Measurements from ENCODE around the gene DIP2B. TPM values are rescaled to one million over a fixed set of nuclear protein-coding genes. Genes with fewer than 3 reads are reported as not detected.
A peak's percentile ranks its signal among the peaks of the same experiment; 100 is the strongest.

The DIP2B gene
- total RNA-seq, 6 donors from 2014 or later, result 26.1 to 54.5 (median 29.4) TPM

DNA sequence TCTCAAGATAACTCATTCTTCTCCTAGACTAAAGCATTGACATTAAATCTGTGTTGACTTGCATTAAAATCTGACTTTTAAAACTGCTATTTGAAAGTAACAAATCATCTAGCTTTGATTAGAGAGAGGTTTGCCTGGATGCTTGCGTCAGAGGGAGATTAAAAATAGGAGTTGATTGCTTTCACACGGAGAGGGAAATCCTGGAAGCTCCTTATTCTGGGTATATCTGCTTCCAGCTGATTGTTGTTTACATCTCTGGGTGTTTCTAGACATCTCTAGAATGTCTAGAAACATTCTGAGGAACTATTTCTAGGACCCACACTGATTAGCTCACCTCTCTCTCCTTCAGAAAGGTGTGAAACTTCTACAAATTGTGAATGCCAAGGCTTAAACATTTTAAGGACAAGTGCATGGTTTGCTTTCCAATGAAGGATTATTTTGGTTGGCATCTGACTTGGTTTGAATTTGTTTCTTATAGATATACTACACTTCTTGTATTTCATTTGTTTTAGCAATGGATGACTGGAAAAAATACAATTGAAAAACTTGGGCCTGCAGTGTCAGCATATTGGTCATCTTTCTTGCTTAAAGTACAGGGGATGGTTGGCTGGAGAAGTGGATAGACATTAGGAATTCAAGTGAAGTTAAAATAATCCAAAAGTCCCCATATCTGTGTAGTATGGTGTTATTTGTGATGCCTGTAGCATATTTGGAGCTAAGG lies 2.1 kb downstream of the DIP2B start:
- ATAC-seq (ENCODE audit: low FRiP score in 2 of 2) (no peak), DNase-seq (no peak)
- peak overlapping the region in 2 of 4 donors; percentile 72 to 93 for H3K4me3 ChIP-seq
- no peaks in the 10 kb centered on the region for H3K36me3 ChIP-seq
- H3K27ac ChIP-seq, result peak overlapping the region in 1 of 4 donors; percentile 99
- H3K27me3 ChIP-seq, result no peaks in the 10 kb centered on the region
- no peak for TF ChIP-seq POLR2AphosphoS5 (IDR thresholded peaks at IDR 0.05)
- no peak for TF ChIP-seq EP300 (IDR thresholded peaks at IDR 0.05)
- no peak for TF ChIP-seq POLR2A (IDR thresholded peaks at IDR 0.05)
- no peak for TF ChIP-seq CTCF (IDR thresholded peaks at IDR 0.05)
- H3K4me1 ChIP-seq, result peaks cover 41 to 55% (median 48%) of the 10 kb centered on the region in 4 donors
- no peaks in the 10 kb centered on the region for H3K9me3 ChIP-seq
- WGBS, 2 donors, result 13 to 17% methylated on average over 2 of the region's 2 CpGs

DNA sequence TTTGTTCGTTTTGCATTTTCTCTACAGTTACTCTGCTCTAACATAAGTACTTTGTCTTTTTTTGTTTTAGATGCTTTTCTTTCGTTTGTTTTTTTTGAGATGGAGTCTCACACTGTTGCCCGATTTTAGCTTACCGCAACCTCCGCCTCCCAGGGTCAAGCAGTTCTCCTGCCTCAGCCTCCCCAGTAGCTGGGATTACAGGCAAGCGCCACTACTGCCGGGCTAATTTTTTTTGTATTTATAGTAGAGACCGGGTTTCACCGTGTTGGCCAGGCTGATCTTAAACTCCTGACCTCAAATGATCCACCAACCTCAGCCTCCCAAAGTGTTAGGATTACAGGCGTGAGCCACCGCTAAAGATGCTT lies 2.7 kb downstream of the DIP2B start:
- no peak overlapping the region for H3K4me3 ChIP-seq
- H3K27ac ChIP-seq, result no peak overlapping the region
- ATAC-seq (ENCODE audit: low FRiP score in 2 of 2), result no peak
- DNase-seq, result no peak
- H3K4me1 ChIP-seq, result peaks cover 41 to 55% (median 48%) of the 10 kb centered on the region in 4 donors
- WGBS, 2 donors, result 81 to 82% methylated on average over 11 of the region's 11 CpGs
- TF ChIP-seq POLR2A (IDR thresholded peaks at IDR 0.05) (no peak), POLR2AphosphoS5 (IDR thresholded peaks at IDR 0.05) (no peak), EP300 (IDR thresholded peaks at IDR 0.05) (no peak), CTCF (IDR thresholded peaks at IDR 0.05) (no peak)
- no peaks in the 10 kb centered on the region for H3K27me3 ChIP-seq
- no peaks in the 10 kb centered on the region for H3K36me3 ChIP-seq
- H3K9me3 ChIP-seq, result no peaks in the 10 kb centered on the region

DNA sequence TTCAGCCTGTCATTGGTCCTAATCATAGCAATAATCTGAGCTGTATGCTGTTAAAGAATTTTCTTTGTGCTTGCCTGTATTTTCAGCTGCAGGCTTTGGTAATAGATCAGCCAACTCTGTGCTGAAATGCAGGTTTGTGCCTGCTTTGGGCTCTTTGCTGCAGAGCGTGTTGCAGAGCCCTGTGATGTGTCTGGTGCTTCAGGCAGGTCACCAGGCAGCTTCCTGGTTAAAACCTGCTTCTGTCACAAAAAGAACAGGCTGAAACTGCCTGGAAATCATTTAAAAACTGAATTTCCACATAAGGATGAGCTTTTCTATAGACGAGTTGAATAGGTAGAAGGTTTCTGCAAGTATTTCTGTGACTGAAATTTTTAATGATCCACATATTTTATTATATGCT lies 3.1 kb downstream of the DIP2B start:
- Histone ChIP-seq H3K9me3 (no peaks in the 10 kb centered on the region), H3K27me3 (no peaks in the 10 kb centered on the region), H3K36me3 (no peaks in the 10 kb centered on the region), H3K4me3 (no peak overlapping the region), H3K4me1 (peaks cover 41 to 55% (median 48%) of the 10 kb centered on the region in 4 donors), H3K27ac (no peak overlapping the region)
- no peak for ATAC-seq (ENCODE audit: low FRiP score in 2 of 2)
- DNase-seq, result no peak
- no peak for TF ChIP-seq POLR2A (IDR thresholded peaks at IDR 0.05)
- 62 to 69% methylated on average over 2 of the region's 2 CpGs for WGBS, 2 donors

GRCh38 chr12:50508414-50508813 lies 3.6 kb downstream of the DIP2B start:
- H3K36me3 ChIP-seq, result no peaks in the 10 kb centered on the region
- DNase-seq (no peak), ATAC-seq (ENCODE audit: low FRiP score in 2 of 2) (no peak)
- H3K4me1 ChIP-seq, result peaks cover 41 to 56% (median 50%) of the 10 kb centered on the region in 4 donors
- H3K9me3 ChIP-seq, result no peaks in the 10 kb centered on the region
- 65 to 69% methylated on average over 6 of the region's 6 CpGs for WGBS, 2 donors
- TF ChIP-seq POLR2A (IDR thresholded peaks at IDR 0.05), result no peak
- no peak for TF ChIP-seq EP300 (IDR thresholded peaks at IDR 0.05)
- TF ChIP-seq POLR2AphosphoS5 (IDR thresholded peaks at IDR 0.05), result no peak
- no peak for TF ChIP-seq CTCF (IDR thresholded peaks at IDR 0.05)
- no peak overlapping the region for H3K4me3 ChIP-seq
- peak overlapping the region in 1 of 4 donors; percentile 7 for H3K27ac ChIP-seq
- no peaks in the 10 kb centered on the region for H3K27me3 ChIP-seq

- H3K9me3 ChIP-seq, result no peaks in the 10 kb centered on the region
- no peaks in the 10 kb centered on the region for H3K36me3 ChIP-seq
- peaks cover 41 to 63% (median 53%) of the 10 kb centered on the region in 4 donors for H3K4me1 ChIP-seq
- peak overlapping the region in 1 of 4 donors; percentile 7 for H3K27ac ChIP-seq
- DNase-seq (no peak), ATAC-seq (ENCODE audit: low FRiP score in 2 of 2) (no peak)
- H3K27me3 ChIP-seq, result no peaks in the 10 kb centered on the region
- TF ChIP-seq POLR2AphosphoS5 (IDR thresholded peaks at IDR 0.05) (no peak), EP300 (IDR thresholded peaks at IDR 0.05) (no peak), POLR2A (IDR thresholded peaks at IDR 0.05) (no peak), CTCF (IDR thresholded peaks at IDR 0.05) (no peak)
- no peak overlapping the region for H3K4me3 ChIP-seq
- 50 to 53% methylated on average over 7 of the region's 7 CpGs for WGBS, 2 donors
Measured at GRCh38 chr12:50508970-50509663, 4.3 kb downstream of the DIP2B start.

All from upper lobe of left lung (tissue), 6 donors.